ENCODE measurements around the gene TCF7L2.

TCF7L2 gene

DNA sequence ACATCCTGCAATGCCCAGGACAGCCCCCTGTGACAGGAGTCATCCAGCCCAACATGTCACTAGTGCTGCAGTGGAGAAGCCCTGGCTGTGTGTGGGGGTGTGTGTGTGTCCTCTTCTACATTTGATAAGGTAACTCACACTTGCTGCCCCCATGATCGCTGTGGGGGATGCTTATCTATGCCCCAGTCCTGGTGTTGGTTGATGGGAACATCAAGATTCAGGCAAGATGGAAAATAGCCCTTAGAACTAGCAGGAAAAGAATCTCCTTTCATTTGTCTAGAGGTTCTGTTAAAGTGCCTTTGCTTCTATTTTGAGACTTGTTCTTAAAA, 52.4 kb downstream of the TCF7L2 start:
- Histone ChIP-seq H3K27me3 (ENCODE audit: insufficient read depth, low read length) (no peaks in the 10 kb centered on the region), H4K12ac (ENCODE audit: low read depth, low read length) (no peak overlapping the region), H3K4ac (ENCODE audit: low read depth, low read length) (peak overlapping the region; percentile 57), H3K23ac (ENCODE audit: low read length) (no peak overlapping the region), H3K79me1 (ENCODE audit: low read length) (no peaks in the 10 kb centered on the region), H3K9ac (ENCODE audit: low read length) (no peak overlapping the region), H2AFZ (ENCODE audit: insufficient read depth, low read length, poor library complexity) (no peak overlapping the region), H2BK5ac (ENCODE audit: low read depth, low read length, poor library complexity) (no peak overlapping the region), H3K14ac (ENCODE audit: low read length) (no peak overlapping the region), H3K9me3 (ENCODE audit: insufficient read depth, low read depth, low read length) (peaks cover 5% of the 10 kb centered on the region), H3K4me3 (ENCODE audit: low read depth, low read length) (no peak overlapping the region), H3K18ac (ENCODE audit: low read length) (no peak overlapping the region), H2BK120ac (ENCODE audit: insufficient read depth, low read length, poor library complexity) (no peak overlapping the region), H3K4me1 (ENCODE audit: control insufficient read depth in 1 of 2, insufficient read depth in 2 of 2, low read length in 2 of 2) (peaks cover 20 to 30% of the 10 kb centered on the region in 2 experiments), H3K36me3 (ENCODE audit: control insufficient read depth in 1 of 2, insufficient read depth in 2 of 2, low read length in 2 of 2) (peaks cover 6 to 15% of the 10 kb centered on the region in 2 experiments), H3K79me2 (ENCODE audit: control insufficient read depth, insufficient read depth, low read length, poor library complexity) (peaks cover 17% of the 10 kb centered on the region), H4K8ac (ENCODE audit: low read depth, low read length) (no peak overlapping the region), H3K27ac (ENCODE audit: low read depth, low read length) (no peak overlapping the region), H2BK12ac (ENCODE audit: low read length) (no peak overlapping the region), H3K4me2 (ENCODE audit: low read length) (no peak overlapping the region), H4K91ac (ENCODE audit: low read depth, low read length) (no peak overlapping the region), H2AK5ac (ENCODE audit: low read length) (no peak overlapping the region)
- DNase-seq, result no peak
- no CpG with 5 or more reads among the region's 1 CpG for WGBS (ENCODE audit: extremely low coverage, insufficient coverage, insufficient read length)

DNA sequence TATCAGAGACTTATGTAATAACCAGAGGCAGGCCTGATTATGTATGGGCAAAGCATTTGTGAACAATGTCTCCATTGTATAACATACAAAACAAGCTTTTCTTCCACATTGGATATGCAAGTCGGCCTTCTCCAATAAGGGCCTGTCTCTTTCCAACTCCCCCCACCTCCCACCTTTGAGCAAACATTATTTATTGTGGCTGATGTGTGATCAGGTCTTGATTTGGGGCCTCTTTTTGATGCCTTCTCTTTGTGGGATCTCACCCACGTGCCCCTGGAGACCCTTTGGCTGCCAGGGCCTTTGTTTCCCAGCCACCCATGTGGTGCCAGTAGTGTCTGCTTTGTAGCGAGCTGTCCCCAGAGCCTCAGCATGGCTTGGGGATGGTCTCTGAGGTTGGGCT, 53.0 kb downstream of the TCF7L2 start:
- Histone ChIP-seq H3K27ac (ENCODE audit: low read depth, low read length) (no peak overlapping the region), H3K4me3 (ENCODE audit: low read depth, low read length) (no peak overlapping the region), H3K79me2 (ENCODE audit: control insufficient read depth, insufficient read depth, low read length, poor library complexity) (peaks cover 18% of the 10 kb centered on the region), H2AFZ (ENCODE audit: insufficient read depth, low read length, poor library complexity) (no peak overlapping the region), H3K4me1 (ENCODE audit: control insufficient read depth in 1 of 2, insufficient read depth in 2 of 2, low read length in 2 of 2) (peaks cover 24 to 35% of the 10 kb centered on the region in 2 experiments), H3K36me3 (ENCODE audit: control insufficient read depth in 1 of 2, insufficient read depth in 2 of 2, low read length in 2 of 2) (peaks cover 6 to 15% of the 10 kb centered on the region in 2 experiments), H3K9me3 (ENCODE audit: insufficient read depth, low read depth, low read length) (peaks cover 5% of the 10 kb centered on the region), H3K27me3 (ENCODE audit: insufficient read depth, low read length) (no peaks in the 10 kb centered on the region), H4K12ac (ENCODE audit: low read depth, low read length) (no peak overlapping the region), H2BK5ac (ENCODE audit: low read depth, low read length, poor library complexity) (no peak overlapping the region), H3K18ac (ENCODE audit: low read length) (no peak overlapping the region), H3K9ac (ENCODE audit: low read length) (no peak overlapping the region), H2AK5ac (ENCODE audit: low read length) (no peak overlapping the region), H2BK120ac (ENCODE audit: insufficient read depth, low read length, poor library complexity) (no peak overlapping the region), H3K4ac (ENCODE audit: low read depth, low read length) (peak overlapping the region; percentile 48), H3K4me2 (ENCODE audit: low read length) (no peak overlapping the region), H4K8ac (ENCODE audit: low read depth, low read length) (no peak overlapping the region), H3K23ac (ENCODE audit: low read length) (no peak overlapping the region), H4K91ac (ENCODE audit: low read depth, low read length) (no peak overlapping the region), H2BK12ac (ENCODE audit: low read length) (no peak overlapping the region), H3K14ac (ENCODE audit: low read length) (no peak overlapping the region), H3K79me1 (ENCODE audit: low read length) (no peaks in the 10 kb centered on the region)
- WGBS (ENCODE audit: extremely low coverage, insufficient coverage, insufficient read length), result no CpG with 5 or more reads among the region's 3 CpGs
- no peak for DNase-seq

GRCh38 chr10:113004069-113004618, 54.1 kb downstream of the TCF7L2 start:
- no peak overlapping the region for H4K91ac ChIP-seq (ENCODE audit: low read depth, low read length)
- H3K9ac ChIP-seq (ENCODE audit: low read length), result no peak overlapping the region
- H4K8ac ChIP-seq (ENCODE audit: low read depth, low read length), result no peak overlapping the region
- peaks cover 24 to 33% of the 10 kb centered on the region in 2 experiments for H3K4me1 ChIP-seq (ENCODE audit: control insufficient read depth in 1 of 2, insufficient read depth in 2 of 2, low read length in 2 of 2)
- H2BK120ac ChIP-seq (ENCODE audit: insufficient read depth, low read length, poor library complexity), result no peak overlapping the region
- peaks cover 22% of the 10 kb centered on the region for H3K79me2 ChIP-seq (ENCODE audit: control insufficient read depth, insufficient read depth, low read length, poor library complexity)
- no peak overlapping the region for H3K23ac ChIP-seq (ENCODE audit: low read length)
- no peak overlapping the region for H3K4me3 ChIP-seq (ENCODE audit: low read depth, low read length)
- H3K79me1 ChIP-seq (ENCODE audit: low read length), result no peaks in the 10 kb centered on the region
- no peak overlapping the region for H4K12ac ChIP-seq (ENCODE audit: low read depth, low read length)
- no peak overlapping the region for H3K27ac ChIP-seq (ENCODE audit: low read depth, low read length)
- H3K36me3 ChIP-seq (ENCODE audit: control insufficient read depth in 1 of 2, insufficient read depth in 2 of 2, low read length in 2 of 2), result peaks cover 6 to 15% of the 10 kb centered on the region in 2 experiments
- H2BK12ac ChIP-seq (ENCODE audit: low read length), result no peak overlapping the region
- no peak overlapping the region for H3K18ac ChIP-seq (ENCODE audit: low read length)
- WGBS (ENCODE audit: extremely low coverage, insufficient coverage, insufficient read length), result no CpG with 5 or more reads among the region's 5 CpGs
- DNase-seq, result no peak
- no peak overlapping the region for H2AFZ ChIP-seq (ENCODE audit: insufficient read depth, low read length, poor library complexity)
- H3K14ac ChIP-seq (ENCODE audit: low read length), result no peak overlapping the region
- H3K9me3 ChIP-seq (ENCODE audit: insufficient read depth, low read depth, low read length), result peaks cover 5% of the 10 kb centered on the region
- no peak overlapping the region for H3K4me2 ChIP-seq (ENCODE audit: low read length)
- no peak overlapping the region for H2AK5ac ChIP-seq (ENCODE audit: low read length)
- H3K27me3 ChIP-seq (ENCODE audit: insufficient read depth, low read length), result no peaks in the 10 kb centered on the region
- no peak overlapping the region for H3K4ac ChIP-seq (ENCODE audit: low read depth, low read length)
- H2BK5ac ChIP-seq (ENCODE audit: low read depth, low read length, poor library complexity), result no peak overlapping the region

- Histone ChIP-seq H3K4me3 (ENCODE audit: low read depth, low read length) (no peak overlapping the region), H2BK12ac (ENCODE audit: low read length) (no peak overlapping the region), H3K23ac (ENCODE audit: low read length) (no peak overlapping the region), H4K12ac (ENCODE audit: low read depth, low read length) (no peak overlapping the region), H3K27ac (ENCODE audit: low read depth, low read length) (no peak overlapping the region), H4K8ac (ENCODE audit: low read depth, low read length) (no peak overlapping the region), H2AFZ (ENCODE audit: insufficient read depth, low read length, poor library complexity) (no peak overlapping the region), H2AK5ac (ENCODE audit: low read length) (no peak overlapping the region), H2BK5ac (ENCODE audit: low read depth, low read length, poor library complexity) (no peak overlapping the region), H3K79me2 (ENCODE audit: control insufficient read depth, insufficient read depth, low read length, poor library complexity) (peaks cover 25% of the 10 kb centered on the region), H3K4ac (ENCODE audit: low read depth, low read length) (peak overlapping the region; percentile 18), H3K4me2 (ENCODE audit: low read length) (no peak overlapping the region), H3K14ac (ENCODE audit: low read length) (no peak overlapping the region), H2BK120ac (ENCODE audit: insufficient read depth, low read length, poor library complexity) (no peak overlapping the region), H3K9ac (ENCODE audit: low read length) (no peak overlapping the region), H3K36me3 (ENCODE audit: control insufficient read depth in 1 of 2, insufficient read depth in 2 of 2, low read length in 2 of 2) (peaks cover 6 to 15% of the 10 kb centered on the region in 2 experiments), H3K9me3 (ENCODE audit: insufficient read depth, low read depth, low read length) (peaks cover 5% of the 10 kb centered on the region), H3K79me1 (ENCODE audit: low read length) (no peaks in the 10 kb centered on the region), H4K91ac (ENCODE audit: low read depth, low read length) (no peak overlapping the region), H3K4me1 (ENCODE audit: control insufficient read depth in 1 of 2, insufficient read depth in 2 of 2, low read length in 2 of 2) (peaks cover 22 to 28% of the 10 kb centered on the region in 2 experiments), H3K18ac (ENCODE audit: low read length) (peak overlapping the region; percentile 49), H3K27me3 (ENCODE audit: insufficient read depth, low read length) (no peaks in the 10 kb centered on the region)
- DNase-seq, result no peak
- WGBS (ENCODE audit: extremely low coverage, insufficient coverage, insufficient read length), result no CpG with 5 or more reads among the region's 6 CpGs
Measured at GRCh38 chr10:113005380-113005779, 55.3 kb downstream of the TCF7L2 start.
